HG02759 (cell line): ENCODE results near the gene PPP1R12C.

Experiments
- ATAC-seq: cut with Tn5 transposase; IDR thresholded peaks from one replicate; pipeline ENCODE4 v1.9.1; 2021; ENCODE audit warnings: mild to moderate bottlenecking, moderate library complexity; ENCODE audit not compliant: unreplicated experiment

Gene PPP1R12C

DNA sequence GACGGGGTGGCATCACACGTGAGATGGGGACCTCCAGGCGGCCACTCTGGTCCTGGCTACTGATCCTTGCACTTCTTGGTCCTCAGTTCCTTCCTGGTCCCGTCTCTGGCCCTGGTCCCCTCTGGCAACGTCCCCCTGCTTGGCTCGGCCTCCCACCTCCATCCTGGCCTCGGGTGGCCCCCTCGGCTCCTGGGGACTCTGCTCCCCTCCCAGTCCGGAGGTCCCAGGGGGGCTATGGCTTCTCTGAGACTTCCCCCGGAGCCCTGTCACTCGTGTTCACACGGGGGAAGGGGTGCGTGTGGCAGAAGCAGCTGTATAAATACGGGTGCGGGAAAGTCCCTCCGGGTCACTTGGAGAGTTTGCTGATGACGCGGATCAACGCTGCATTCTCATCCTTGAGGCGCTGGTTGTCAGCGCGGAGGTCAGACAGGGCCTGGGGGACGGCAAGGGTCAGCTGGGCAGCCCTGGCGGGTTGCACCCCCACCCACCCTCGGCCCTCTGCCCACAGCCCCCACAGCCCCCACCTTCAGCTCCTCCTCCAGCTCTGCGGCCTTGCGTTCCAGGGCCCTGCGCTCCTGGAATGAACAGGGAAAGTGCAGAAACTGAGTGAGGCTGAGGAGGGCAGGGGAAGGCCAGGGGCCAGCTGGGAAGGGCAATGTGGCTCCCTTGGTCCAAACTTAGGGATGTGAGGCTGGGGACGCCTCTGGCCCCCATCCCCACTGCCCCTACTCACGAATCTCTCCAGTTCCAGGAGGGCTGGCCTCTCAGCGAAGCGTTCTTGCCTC, 26.1 kb downstream of the PPP1R12C start:
- ATAC-seq: no peak

DNA sequence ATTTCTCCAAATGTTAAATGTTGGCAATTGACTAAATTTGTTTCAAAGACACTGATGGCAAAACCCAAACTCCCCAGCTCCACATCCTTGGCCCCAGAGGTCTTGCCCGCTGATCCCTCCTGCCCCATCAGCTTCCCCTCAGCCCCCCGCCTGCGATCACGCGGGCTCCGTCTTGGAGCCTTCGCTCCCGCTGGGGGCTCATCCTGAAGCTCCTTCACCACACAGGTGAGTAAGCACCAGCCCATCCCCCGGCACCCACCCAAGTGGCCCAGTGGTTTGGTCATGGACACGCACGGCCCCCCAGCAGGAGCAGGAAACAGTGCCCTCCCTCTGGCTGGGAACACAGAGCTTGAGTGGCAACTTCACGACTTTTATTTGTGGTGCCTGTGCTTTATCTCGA, 26.9 kb downstream of the PPP1R12C start:
- ATAC-seq: no peak

DNA sequence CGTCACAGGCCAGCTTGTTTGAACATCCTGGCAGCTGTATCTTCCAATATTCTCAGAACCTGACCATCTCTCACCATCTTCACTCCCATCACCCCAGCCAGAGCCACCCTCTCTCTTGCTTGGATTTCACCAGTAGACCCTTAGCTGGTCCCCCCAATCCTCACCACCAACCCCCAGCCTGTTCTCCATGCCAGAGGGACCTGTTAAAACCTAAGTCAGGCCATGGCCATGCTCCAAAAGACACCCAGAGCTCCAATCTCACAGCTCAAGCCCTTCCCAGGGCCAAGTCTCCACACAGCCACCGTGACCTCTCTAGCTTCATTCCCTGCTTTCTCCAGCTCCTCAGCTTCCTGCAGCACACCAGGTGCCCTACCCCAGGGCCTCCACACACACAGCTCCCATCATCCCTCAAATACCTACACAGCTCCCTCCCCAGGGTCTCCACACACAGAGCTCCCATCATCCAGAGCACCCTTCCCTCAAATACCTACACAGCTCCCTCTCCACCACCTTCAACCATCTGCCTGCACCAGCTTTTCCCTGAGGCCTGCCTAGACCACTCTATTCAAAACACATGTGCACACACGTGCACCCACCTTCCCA, 28.0 kb downstream of the PPP1R12C start:
- ATAC-seq: no peak

DNA sequence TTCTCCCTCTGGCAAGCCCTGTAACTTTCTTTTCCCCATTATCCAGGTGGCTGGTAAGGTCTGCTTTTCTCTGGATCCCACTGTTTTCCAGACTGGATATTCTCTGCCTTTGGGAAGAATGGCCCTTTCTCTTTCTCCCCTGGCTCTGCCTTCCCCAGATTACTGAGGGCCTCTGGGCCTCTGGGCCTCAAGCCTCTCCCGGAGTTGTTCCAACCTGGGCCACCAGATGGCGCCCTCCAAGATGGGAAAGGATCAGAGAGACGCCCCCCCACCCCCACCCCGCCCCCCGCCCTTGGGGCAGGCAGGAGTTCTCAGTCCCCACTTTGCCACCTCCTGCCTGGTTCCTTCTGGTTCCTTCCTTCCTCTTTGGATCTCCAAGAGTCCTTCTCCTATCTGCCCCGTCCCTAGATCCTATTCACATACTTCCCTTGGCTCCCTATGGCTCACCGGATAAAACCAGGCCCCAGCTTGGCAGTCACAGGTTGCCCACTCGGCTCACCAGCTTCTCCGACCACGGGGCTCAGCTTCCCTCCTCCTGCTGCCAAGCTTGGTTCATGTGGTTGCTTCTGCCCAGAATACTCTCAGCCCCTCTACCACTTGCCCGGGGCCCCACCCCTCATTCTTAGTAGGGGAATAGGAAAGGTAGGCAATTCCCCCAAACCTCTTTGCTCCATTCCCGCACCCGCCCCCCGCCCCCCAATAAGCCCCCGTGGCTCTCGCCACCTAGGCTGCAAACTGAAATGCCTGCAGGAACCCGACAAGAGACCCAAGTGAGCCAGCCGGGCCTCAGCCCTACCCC, 28.7 kb downstream of the PPP1R12C start:
- no peak for ATAC-seq

DNA sequence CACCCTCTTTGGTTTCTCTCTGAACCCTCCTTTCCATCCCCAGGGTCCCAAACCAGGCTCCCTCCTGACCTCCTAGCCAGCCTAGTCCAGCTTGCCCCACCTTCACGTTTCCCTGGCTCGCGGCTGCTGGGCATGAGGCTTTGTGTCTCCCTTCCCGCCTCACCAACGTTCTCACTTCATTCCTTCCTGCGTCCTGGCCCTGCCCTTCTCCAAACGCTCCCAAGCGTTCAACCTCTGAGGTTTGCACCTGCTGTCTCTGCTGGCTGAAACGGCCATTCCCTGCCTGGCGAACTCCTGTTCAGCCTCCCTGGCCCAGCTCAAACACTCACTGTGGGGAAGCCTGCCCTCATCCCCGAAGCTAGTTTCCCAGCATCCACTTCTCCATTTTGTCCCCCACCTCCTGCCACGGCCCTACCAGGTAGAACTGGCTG, 29.4 kb downstream of the PPP1R12C start:
- ATAC-seq: no peak

DNA sequence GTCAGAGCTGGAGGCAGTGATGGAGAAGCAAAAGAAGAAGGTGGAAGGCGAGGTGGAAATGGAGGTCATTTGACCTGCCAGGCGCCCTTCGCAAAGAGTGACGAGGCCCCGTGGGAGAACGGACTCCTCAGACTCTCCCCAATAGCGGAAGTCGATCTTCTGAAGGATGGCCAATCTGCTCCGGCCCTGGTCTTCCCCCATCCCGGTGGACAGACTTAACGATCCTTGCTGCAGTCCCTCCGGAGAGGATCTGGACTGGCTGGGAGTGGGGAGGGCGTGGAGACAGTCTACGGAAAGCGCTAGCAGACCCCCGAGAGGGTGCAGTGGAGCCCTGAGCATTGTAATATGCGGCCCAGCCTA, 29.9 kb downstream of the PPP1R12C start:
- no peak for ATAC-seq

DNA sequence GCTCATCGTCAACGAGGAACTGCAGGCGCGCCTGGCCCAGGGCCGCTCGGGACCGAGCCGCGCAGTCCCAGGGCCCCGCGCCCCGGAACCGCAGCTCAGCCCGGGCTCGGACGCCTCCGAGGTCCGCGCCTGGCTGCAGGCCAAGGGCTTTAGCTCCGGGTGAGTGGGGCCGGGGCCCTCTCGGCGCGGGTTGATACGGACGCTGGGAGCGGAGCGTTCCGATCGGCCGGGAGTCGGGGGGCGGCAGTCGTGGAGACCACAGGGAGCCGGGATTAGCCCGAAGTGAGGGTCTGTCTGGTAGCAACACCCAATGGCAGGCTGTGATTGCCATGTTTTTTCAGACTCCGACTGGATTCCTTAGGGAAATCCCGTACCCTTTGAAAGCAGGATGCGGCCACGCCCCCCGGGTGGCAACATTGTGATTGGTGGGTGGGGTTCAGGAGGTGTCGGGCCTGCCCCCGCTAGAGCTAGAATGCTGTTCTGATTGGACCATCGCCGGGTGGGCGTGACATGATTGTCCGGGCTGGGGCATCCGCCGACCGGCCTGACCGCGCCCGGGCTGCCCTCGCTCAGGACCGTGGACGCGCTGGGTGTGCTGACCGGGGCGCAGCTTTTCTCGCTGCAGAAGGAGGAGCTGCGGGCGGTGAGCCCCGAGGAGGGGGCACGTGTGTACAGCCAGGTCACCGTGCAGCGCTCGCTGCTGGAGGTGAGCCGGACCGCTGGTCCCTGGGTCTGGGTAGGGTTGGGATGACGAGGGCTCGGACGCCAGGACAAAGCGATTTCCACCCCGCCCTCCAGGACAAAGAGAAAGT, 30.5 kb downstream of the PPP1R12C start:
- ATAC-seq: no peak

DNA sequence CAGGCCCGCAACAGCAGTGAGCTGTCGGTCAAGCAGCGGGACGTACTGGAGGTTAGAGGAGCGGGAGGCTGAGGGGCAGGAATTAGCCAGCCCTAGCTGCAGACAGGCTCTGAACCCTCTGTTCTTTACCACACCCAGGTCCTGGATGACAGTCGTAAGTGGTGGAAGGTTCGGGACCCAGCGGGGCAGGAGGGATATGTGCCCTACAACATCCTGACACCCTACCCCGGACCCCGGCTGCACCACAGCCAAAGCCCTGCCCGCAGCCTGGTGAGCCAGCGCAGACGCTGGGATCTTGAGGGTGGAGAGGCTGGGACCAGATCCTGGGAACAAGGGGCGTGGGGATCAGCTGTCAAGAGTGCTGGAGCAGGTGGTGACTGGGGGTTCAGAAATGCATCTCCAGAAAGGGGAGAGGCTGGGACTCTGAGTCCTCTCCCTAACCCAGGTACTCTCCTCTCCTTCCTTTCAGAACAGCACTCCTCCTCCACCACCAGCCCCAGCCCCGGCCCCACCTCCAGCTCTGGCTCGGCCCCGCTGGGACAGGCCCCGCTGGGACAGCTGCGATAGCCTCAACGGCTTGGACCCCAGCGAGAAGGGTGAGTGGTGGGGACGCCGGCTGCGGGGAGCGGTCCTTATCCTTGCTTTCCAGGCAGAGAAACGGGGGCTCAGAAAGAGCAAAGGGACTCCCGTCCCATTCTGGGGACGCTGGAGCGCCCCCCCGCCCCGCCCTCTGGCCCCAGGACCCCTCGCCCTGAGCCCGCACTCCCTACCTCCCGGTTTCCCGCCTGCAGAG, 31.3 kb downstream of the PPP1R12C start:
- no peak for ATAC-seq

DNA sequence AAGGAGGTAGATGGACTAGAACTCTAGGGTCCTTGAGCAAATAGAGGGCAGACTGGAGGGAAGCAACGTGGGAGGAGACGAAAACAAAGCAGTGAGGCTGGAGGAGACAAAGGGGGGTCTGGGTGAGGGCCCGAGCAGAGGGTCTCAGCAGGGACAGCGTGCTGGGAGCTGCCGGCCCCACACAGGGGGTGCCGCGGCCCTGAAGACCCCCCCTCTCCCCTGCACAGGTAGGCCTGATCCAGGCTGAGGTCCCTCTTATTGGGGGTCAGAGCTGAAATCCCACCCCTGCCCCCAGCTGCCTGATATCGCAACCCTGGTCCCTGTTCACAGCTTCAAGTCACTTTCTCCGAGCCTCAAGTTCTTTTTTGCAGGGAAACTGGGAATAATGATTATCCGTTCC, 33.0 kb downstream of the PPP1R12C start:
- no peak for ATAC-seq

DNA sequence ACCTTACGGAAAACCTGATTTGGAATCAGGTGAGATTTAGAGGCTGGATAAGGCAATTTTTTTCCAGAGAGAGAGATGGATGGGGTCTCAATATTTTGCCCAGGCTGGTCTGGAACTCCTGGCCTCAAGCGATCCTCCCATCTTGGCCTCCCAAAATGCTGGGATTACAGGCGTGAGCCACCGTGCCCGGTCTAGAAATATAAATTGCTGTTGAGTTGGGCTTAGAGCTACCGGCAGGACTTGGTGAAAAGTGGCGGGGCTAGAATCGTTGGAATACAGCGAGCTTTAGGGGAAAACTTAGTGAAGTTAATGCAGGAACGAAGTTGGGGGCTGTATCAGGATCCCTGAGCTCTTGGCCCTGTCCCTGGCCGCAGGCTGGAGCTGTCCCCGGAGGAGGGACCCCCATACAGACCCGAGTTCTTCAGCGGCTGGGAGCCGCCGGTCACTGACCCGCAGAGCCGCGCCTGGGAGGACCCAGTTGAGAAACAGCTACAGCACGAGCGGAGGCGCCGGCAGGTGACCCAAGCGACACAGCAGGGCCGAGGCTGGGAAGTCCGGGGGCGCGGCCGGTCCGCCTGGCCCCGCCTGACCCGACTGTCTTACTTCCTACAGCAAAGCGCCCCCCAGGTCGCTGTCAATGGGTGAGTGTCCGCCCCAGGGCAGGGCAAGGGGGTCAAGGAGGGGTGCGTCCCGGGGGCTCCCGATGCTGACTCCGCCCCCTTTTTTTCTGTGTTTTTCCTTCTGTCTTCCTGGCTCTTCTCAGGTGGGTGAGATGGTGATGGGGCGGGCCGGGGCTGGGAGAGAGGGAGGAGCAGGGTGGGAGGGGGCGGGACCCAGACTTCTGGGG, 34.2 kb downstream of the PPP1R12C start:
- no peak for ATAC-seq

DNA sequence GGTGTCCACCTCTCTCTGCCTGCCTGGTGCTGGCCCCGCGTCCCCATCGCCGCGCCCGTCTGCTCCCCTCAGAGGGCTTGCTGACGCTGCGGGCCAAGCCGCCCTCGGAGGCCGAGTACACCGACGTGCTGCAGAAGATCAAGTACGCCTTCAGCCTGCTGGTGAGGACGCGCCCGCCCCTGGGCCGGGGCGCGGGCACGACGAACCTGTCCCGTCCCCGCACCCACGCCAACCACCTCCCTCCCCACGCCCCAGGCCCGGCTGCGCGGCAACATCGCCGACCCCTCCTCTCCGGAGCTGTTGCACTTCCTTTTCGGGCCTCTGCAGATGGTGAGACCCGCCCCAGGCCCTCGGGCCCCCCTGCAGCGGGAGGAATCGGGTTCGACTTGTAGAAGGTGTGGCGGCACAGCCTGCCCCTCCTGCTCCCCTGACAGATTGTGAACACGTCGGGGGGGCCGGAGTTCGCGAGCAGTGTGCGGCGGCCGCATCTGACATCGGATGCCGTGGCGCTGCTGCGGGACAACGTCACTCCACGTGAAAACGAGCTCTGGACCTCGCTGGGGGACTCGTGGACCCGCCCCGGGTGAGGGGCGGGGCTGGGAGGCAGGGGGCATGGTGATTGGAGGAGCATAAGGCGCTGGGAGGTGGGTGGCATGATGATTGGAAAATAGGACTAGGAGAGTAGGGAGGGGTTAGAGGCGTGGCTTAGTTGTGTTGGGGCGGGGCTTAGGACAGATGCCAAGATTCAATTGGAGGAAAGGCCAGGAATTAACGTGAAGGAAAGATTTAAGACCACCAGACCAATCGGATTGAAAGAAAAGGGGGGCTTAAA, 35.2 kb downstream of the PPP1R12C start:
- ATAC-seq: no peak

DNA sequence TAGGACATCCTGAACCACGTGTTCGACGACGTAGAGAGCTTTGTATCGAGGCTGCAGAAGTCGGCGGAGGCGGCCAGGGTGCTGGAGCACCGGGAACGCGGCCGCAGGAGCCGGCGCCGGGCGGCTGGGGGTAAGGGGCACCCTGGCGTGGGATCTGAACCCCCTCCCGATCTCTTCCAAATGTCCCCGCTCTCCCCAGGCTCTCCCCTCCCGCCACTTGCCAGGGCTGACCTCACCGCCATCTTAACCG, 35.7 kb downstream of the PPP1R12C start:
- no peak for ATAC-seq

DNA sequence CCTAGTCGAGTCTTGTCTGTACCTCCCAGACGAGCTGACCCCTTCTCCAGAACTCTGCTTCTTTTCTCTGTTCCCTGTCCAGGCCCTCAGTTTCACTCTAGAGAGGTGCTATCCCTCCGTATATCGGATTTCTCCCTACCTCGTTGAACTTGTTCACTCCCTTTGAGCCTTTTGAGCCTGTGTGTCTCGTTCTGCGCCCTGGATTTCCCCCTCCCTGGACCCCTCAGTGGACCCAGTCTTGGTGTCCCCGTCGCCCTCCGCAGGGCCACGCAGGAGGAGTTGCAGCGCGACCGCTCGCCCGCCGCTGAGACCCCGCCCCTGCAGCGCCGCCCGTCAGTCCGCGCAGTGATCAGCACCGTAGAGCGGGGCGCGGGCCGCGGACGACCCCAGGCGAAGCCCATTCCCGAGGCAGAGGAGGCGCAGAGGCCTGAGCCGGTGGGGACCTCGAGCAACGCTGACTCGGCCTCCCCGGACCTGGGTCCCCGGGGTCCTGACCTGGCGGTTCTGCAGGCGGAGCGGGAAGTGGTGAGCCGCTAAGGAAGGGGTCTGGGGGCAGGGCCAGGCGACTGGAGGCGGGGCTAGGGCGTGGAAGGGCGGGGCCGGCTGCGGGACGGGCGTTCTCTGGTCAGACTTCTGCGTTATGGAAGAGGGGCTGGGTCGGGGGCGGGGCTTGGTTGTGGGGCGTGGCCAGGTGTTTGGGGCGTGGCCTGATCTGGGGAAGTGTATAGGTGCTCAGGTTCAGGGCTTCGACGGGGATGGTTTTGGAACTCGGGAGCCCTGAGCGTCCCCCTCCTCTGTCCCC, 36.3 kb downstream of the PPP1R12C start:
- ATAC-seq: peak; percentile 74

DNA sequence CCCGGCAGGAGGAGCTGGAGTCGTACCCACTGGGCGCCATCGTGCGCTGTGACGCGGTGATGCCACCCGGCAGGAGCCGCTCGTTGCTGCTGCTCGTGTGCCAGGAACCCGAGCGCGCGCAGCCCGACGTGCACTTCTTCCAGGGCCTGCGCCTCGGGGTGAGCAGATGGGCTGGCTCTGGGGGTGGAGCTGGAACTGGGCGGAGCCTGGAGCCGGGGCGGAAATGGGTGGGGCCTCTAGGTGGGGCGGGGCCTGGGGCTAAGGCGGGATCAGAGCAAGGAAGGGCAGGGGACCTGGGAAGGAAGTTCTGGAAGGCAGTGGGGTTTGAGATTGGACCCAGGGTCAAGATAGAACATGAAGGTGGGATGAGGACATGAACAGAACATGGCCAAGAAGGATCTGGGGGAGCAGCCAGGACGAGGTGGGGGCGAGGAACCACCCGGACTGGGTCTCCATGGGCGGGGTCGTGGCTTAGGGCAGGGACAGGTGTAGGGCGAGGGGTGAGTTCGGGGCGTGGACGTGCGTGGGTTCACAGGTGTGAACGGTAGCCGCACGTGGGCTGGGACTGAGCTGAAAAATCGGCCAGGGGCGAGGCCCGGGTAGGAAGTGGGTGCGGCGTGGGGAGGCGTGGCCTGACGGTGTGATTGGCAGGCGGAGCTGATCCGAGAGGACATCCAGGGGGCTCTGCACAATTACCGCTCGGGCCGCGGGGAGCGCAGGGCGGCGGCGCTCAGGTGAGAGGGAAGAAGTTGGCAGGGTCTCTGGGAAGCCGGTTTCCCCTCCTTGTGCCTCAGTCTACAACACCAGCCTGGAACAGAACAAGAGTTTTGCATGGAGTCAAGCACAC, 37.1 kb downstream of the PPP1R12C start:
- peak; percentile 47 for ATAC-seq

DNA sequence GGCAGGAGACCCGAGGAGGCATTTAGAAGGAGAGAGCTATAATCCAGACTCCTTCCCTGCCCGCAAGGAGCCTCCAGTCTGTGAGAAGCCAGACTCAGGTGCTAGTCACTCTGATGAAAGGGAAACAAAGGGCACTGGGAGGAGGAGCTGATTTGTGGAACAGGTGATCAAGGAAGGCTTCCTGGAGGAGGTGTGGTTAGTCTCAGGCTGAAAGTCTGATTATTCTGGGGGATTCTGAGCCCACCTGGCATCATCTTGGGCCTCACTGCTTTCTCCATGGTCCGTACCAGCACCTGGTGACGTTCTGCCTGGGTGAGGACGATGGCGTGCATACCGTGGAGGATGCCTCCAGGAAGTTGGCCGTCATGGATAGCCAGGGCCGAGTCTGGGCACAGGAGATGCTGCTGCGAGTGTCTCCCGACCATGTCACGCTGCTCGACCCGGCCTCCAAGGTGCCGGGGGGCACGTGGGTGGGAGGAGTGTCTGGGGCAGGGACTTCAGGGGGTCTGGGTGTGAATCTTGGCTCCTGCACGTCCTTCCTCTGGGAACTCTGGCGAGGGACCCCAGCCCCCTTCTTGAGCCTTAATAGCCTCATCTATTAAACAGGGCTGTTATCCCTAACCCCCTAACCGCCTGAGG, 37.9 kb downstream of the PPP1R12C start:
- no peak for ATAC-seq

DNA sequence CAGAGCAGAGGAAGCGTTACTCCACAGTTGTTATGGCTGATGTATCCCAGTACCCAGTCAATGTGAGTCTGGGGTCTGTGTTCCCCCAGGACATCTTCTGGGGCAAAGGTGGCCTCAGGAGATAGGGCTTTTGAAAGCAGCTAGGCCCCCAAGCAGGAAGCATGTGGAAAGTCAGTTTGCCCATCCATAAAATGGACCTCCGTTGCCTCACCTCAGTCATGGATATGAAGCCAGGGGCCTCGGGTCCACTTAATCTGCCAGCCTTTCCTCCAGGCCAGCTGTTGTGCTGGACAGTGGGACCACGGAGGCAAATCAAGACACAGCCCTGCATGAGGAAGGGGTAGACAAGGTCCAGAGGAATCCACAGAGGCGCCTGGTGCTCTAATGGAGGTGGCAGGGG, 38.4 kb downstream of the PPP1R12C start:
- no peak for ATAC-seq

DNA sequence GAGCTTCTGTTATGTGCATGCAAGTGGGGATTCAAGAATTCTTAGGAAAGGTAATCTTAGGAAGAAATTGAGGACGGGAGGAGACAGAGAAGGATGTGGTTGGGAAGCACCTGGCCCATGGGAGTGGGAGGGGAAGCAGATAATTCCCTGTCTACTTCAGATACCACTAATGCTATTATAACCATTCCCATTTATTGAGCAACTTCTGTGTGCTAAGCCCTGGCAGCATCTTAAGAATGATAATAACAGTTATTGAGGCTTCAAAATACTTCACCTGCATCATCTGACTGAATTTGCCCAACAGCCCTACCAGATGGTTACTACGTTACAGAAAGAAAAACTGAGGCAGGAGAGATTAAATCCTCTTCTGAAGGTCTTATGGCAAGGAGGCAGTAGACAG, 40.3 kb downstream of the PPP1R12C start:
- ATAC-seq: no peak
